HEK293 (cell line): ENCODE results near the gene LKAAEAR1.

Source experiments
- CTCF ChIP-seq: fragments of 450-650 bp; formaldehyde crosslinking; IDR thresholded peaks from 2 replicates; pipeline ENCODE4 v1.5.1; 2016; ENCODE audit warnings: missing biosample characterization, missing genetic modification characterization
- FEZF1 ChIP-seq: fragments of 450-650 bp; formaldehyde crosslinking; IDR thresholded peaks from 2 replicates; pipeline ENCODE4 v1.5.1; 2016; ENCODE audit warnings: missing biosample characterization, missing genetic modification characterization
- HOXC10 ChIP-seq: sonication (generic); formaldehyde crosslinking; IDR thresholded peaks from 2 replicates; pipeline ENCODE4 v1.8.1; 2023; ENCODE audit warnings: mild to moderate bottlenecking, missing genetic modification reagents
- PBX3 ChIP-seq: sonication (generic); formaldehyde crosslinking; IDR thresholded peaks from 2 replicates; pipeline ENCODE4 v1.8.1; 2022; ENCODE audit warnings: mild to moderate bottlenecking, moderate library complexity, missing genetic modification reagents
- TSHZ1 ChIP-seq: fragments of 450-650 bp; formaldehyde crosslinking; IDR thresholded peaks from 2 replicates; pipeline ENCODE4 v1.5.1; 2016; ENCODE audit warnings: missing biosample characterization, missing genetic modification characterization, borderline replicate concordance
- YY1 ChIP-seq: fragments of 450-650 bp; formaldehyde crosslinking; IDR thresholded peaks from 2 replicates; pipeline ENCODE4 v1.5.1; 2018; ENCODE audit warnings: missing biosample characterization, missing genetic modification characterization
- ZBTB26 ChIP-seq: fragments of 450-650 bp; formaldehyde crosslinking; optimal IDR thresholded peaks from 2 replicates; pipeline ENCODE3; 2016; ENCODE audit warnings: missing biosample characterization, mild to moderate bottlenecking, missing genetic modification characterization
- ZNF214 ChIP-seq: fragments of 450-650 bp; formaldehyde crosslinking; IDR thresholded peaks from 2 replicates; pipeline ENCODE4 v1.5.1; 2017; ENCODE audit warnings: missing biosample characterization, mild to moderate bottlenecking, missing genetic modification characterization, borderline replicate concordance
- ZNF274 ChIP-seq, 2 experiments: fragments of 200-500 bp in 1 of 2; fragments of 450-650 bp in 1 of 2; sonication (Bioruptor generic) in 1 of 2; formaldehyde crosslinking in 1 of 2; IDR thresholded peaks; 2 replicates each; pipeline versions ENCODE4 v1.5.1 to v1.6.1; 2014 to 2016; ENCODE audit warnings: borderline replicate concordance in 1 of 2, inconsistent platforms in 1 of 2, low read length in 1 of 2, missing biosample characterization in 1 of 2, missing genetic modification characterization in 1 of 2
- ZNF354C ChIP-seq: fragments of 450-650 bp; formaldehyde crosslinking; IDR thresholded peaks from 2 replicates; pipeline ENCODE4 v1.5.1; 2016; ENCODE audit warnings: missing biosample characterization, missing genetic modification characterization, low read depth, borderline replicate concordance
- ZNF416 ChIP-seq: fragments of 450-650 bp; formaldehyde crosslinking; IDR thresholded peaks from 2 replicates; pipeline ENCODE4 v1.5.1; 2016; ENCODE audit warnings: missing biosample characterization, missing genetic modification characterization
- ZNF473 ChIP-seq: fragments of 450-650 bp; formaldehyde crosslinking; IDR thresholded peaks from 2 replicates; pipeline ENCODE4 v1.5.1; 2017; ENCODE audit warnings: missing biosample characterization, missing genetic modification characterization
- ZNF549 ChIP-seq: fragments of 450-650 bp; IDR thresholded peaks from 2 replicates; pipeline ENCODE4 v1.5.1; 2018; ENCODE audit warnings: missing biosample characterization, missing genetic modification characterization, mild to moderate bottlenecking, inconsistent platforms, moderate library complexity

GRCh38 chr20:64080813-64081623, 3.2 kb downstream of the LKAAEAR1 start:
- no peak for TF ChIP-seq ZNF274 (IDR thresholded peaks at IDR 0.05; ENCODE audit: low read length)
- TF ChIP-seq ZNF274 (tag by site-specific recombination; IDR thresholded peaks at IDR 0.05; ENCODE audit: borderline replicate concordance) = no peak
- TF ChIP-seq ZNF214 (tag by site-specific recombination) = no peak
- no peak for TF ChIP-seq YY1 (tag by site-specific recombination)
- no peak for TF ChIP-seq HOXC10 (CRISPR knock-in tag)
- no peak for TF ChIP-seq CTCF (tag by site-specific recombination)
- TF ChIP-seq ZNF549 (tag by site-specific recombination) = no peak
- TF ChIP-seq PBX3 (CRISPR knock-in tag) = no peak
- TF ChIP-seq ZBTB26 (tag by site-specific recombination) = no peak
- TF ChIP-seq ZNF473 = no peak
- TF ChIP-seq FEZF1 (tag by site-specific recombination) = no peak
- TF ChIP-seq ZNF354C = no peak
- no peak for TF ChIP-seq ZNF416 (tag by site-specific recombination)
- no peak for TF ChIP-seq TSHZ1 (tag by site-specific recombination)
